CD4-positive, CD25-positive, alpha-beta regulatory T cell (primary cell): ENCODE data around the gene LNP1. TPM values are rescaled to one million over a fixed set of nuclear protein-coding genes. Genes with fewer than 3 reads are reported as not detected.
A peak's percentile ranks its signal among the peaks of the same experiment; 100 is the strongest.

ENCODE experiments used
- ATAC-seq, 2 donors: fragments of 150-1000 bp; cut with Tn5 transposase; one replicate each; pipeline ENCODE4 v1.10.0; 2021; ENCODE audit warnings: low read depth in 2 of 2, moderate number of reproducible peaks in 2 of 2, moderate library complexity in 1 of 2
- DNase-seq, 3 donors: peaks; one replicate each; pipeline versions ENCODE4 v3.0.0 to v3.0.0-alpha.2; 2012 to 2022; ENCODE audit warnings: mixed read lengths in 1 of 3
- H3K27ac ChIP-seq: one replicate; pipeline ENCODE4 v1.7.0; 2013; ENCODE audit warnings: mild to moderate bottlenecking, low read length; ENCODE audit not compliant: insufficient read depth, poor library complexity, severe bottlenecking
- H3K27me3 ChIP-seq: one replicate; pipeline ENCODE4 v1.7.0; 2013; ENCODE audit warnings: low read length; ENCODE audit not compliant: control insufficient read depth, insufficient read depth
- H3K36me3 ChIP-seq: one replicate; pipeline ENCODE4 v1.7.0; 2013; ENCODE audit warnings: mild to moderate bottlenecking, low read length, moderate library complexity; ENCODE audit not compliant: control insufficient read depth, insufficient read depth
- H3K4me1 ChIP-seq: 2 replicates; pipeline ENCODE4 v1.7.0; 2013; ENCODE audit warnings: mild to moderate bottlenecking, low read length; ENCODE audit not compliant: insufficient read depth, control insufficient read depth, poor library complexity, severe bottlenecking
- H3K4me3 ChIP-seq: one replicate; pipeline ENCODE4 v1.7.0; 2013; ENCODE audit warnings: low read depth, mild to moderate bottlenecking, low read length, moderate library complexity
- H3K9me3 ChIP-seq, 2 experiments: 1 replicate in 1 of 2; 2 replicates in 1 of 2; pipeline ENCODE4 v1.7.0; 2013; ENCODE audit warnings: low read length in 2 of 2, mild to moderate bottlenecking in 1 of 2, moderate library complexity in 1 of 2; ENCODE audit not compliant: control insufficient read depth in 2 of 2
- H3K27ac Mint-ChIP-seq, 3 donors: one replicate each; pipeline ENCODE4 v1.8.0; 2020 to 2022; ENCODE audit warnings: mild to moderate bottlenecking in 3 of 3, mixed read lengths in 3 of 3, moderate library complexity in 2 of 3
- H3K27me3 Mint-ChIP-seq: one replicate; pipeline ENCODE4 v1.8.0; 2022; ENCODE audit warnings: mild to moderate bottlenecking, mixed read lengths
- H3K36me3 Mint-ChIP-seq: one replicate; pipeline ENCODE4 v1.8.0; 2020; ENCODE audit warnings: mixed read lengths
- H3K4me1 Mint-ChIP-seq, 4 donors: one replicate each; pipeline ENCODE4 v1.8.0; 2020 to 2022; ENCODE audit warnings: mixed read lengths in 4 of 4, mild to moderate bottlenecking in 1 of 4
- H3K4me3 Mint-ChIP-seq, 4 donors: one replicate each; pipeline ENCODE4 v1.8.0; 2020 to 2022; ENCODE audit warnings: mild to moderate bottlenecking in 4 of 4, mixed read lengths in 4 of 4, moderate library complexity in 3 of 4
- H3K9me3 Mint-ChIP-seq, 7 donors: one replicate each; pipeline ENCODE4 v1.8.0; 2020 to 2022; ENCODE audit warnings: mixed read lengths in 7 of 7, mild to moderate bottlenecking in 3 of 7, moderate library complexity in 2 of 7
- polyA plus RNA-seq, 4 donors: library from polyadenylated mRNA; unstranded; fragments of 300-500 nt; fragmentation: Illumina TruSeq; gene quantifications; one replicate each; pipeline ENCODE4 v1.2.3, GENCODE V29; 2021
- total RNA-seq: library from RNA; stranded (reverse); gene quantifications from one replicate; pipeline ENCODE4 v1.2.3, GENCODE V29; 2022

LNP1 gene
- total and polyA plus RNA-seq, 5 donors from 2014 or later, result 0.73 to 2.0 (median 0.84) TPM

- H3K27ac ChIP-seq, result peak overlapping the region; percentile 82
- H3K4me1 ChIP-seq, result peaks cover 45% of the 10 kb centered on the region
- Mint-ChIP-seq H3K4me1 (peaks cover 20 to 71% (median 51%) of the 10 kb centered on the region in 4 donors), H3K27ac (peak overlapping the region; percentile 92 to 98 (median 94)), H3K36me3 (peaks cover 5% of the 10 kb centered on the region), H3K9me3 (peaks cover 0 to 1% (median 0%) of the 10 kb centered on the region in 7 donors), H3K4me3 (peak overlapping the region; percentile 97 to 99 (median 98)), H3K27me3 (no peaks in the 10 kb centered on the region)
- H3K36me3 ChIP-seq, result no peaks in the 10 kb centered on the region
- H3K9me3 ChIP-seq, result no peaks in the 10 kb centered on the region
- ATAC-seq (peak; percentile 13 to 16), DNase-seq (peak in 1 of 3 donors; percentile 48)
- no peaks in the 10 kb centered on the region for H3K27me3 ChIP-seq
- peak overlapping the region; percentile 99 for H3K4me3 ChIP-seq
These were observed 319 bp downstream of the LNP1 start for GRCh38 chr3:100401674-100402041.

- Histone ChIP-seq H3K27me3 (no peaks in the 10 kb centered on the region), H3K36me3 (no peaks in the 10 kb centered on the region), H3K4me1 (peaks cover 41% of the 10 kb centered on the region), H3K4me3 (peak overlapping the region; percentile 99), H3K27ac (peak overlapping the region; percentile 82), H3K9me3 (peaks cover 2 to 5% of the 10 kb centered on the region in 2 experiments)
- peaks cover 20 to 66% (median 47%) of the 10 kb centered on the region in 4 donors for H3K4me1 Mint-ChIP-seq
- H3K4me3 Mint-ChIP-seq, result peak overlapping the region; percentile 97 to 99 (median 98)
- H3K36me3 Mint-ChIP-seq, result peaks cover 6% of the 10 kb centered on the region
- H3K27ac Mint-ChIP-seq, result peak overlapping the region; percentile 92 to 98 (median 94)
- H3K27me3 Mint-ChIP-seq, result no peaks in the 10 kb centered on the region
- no peak for ATAC-seq
- peaks cover 0 to 2% (median under 1%) of the 10 kb centered on the region in 7 donors for H3K9me3 Mint-ChIP-seq
- peak in 1 of 3 donors; percentile 5 for DNase-seq
These were observed 917 bp downstream of the LNP1 start for GRCh38 chr3:100402256-100402655.

GRCh38 chr3:100402891-100403290 lies 1.6 kb downstream of the LNP1 start:
- DNase-seq, result no peak
- H3K27me3 Mint-ChIP-seq, result no peaks in the 10 kb centered on the region
- peaks cover 13% of the 10 kb centered on the region for H3K36me3 Mint-ChIP-seq
- Histone ChIP-seq H3K36me3 (no peaks in the 10 kb centered on the region), H3K9me3 (peaks cover 8 to 9% of the 10 kb centered on the region in 2 experiments), H3K27ac (peak overlapping the region; percentile 82), H3K4me1 (peaks cover 41% of the 10 kb centered on the region), H3K4me3 (peak overlapping the region; percentile 99), H3K27me3 (no peaks in the 10 kb centered on the region)
- peak overlapping the region; percentile 97 to 99 (median 98) for H3K4me3 Mint-ChIP-seq
- no peak for ATAC-seq
- peak overlapping the region in 2 of 3 donors; percentile 44 to 94 for H3K27ac Mint-ChIP-seq
- peaks cover 20 to 61% (median 44%) of the 10 kb centered on the region in 4 donors for H3K4me1 Mint-ChIP-seq
- peaks cover 0 to 8% (median 4%) of the 10 kb centered on the region in 7 donors for H3K9me3 Mint-ChIP-seq

GRCh38 chr3:100403362-100404249 lies 2.3 kb downstream of the LNP1 start:
- Histone ChIP-seq H3K9me3 (peaks cover 8 to 10% of the 10 kb centered on the region in 2 experiments), H3K4me1 (peaks cover 41% of the 10 kb centered on the region), H3K4me3 (peak overlapping the region; percentile 99), H3K36me3 (no peaks in the 10 kb centered on the region), H3K27ac (no peak overlapping the region), H3K27me3 (no peaks in the 10 kb centered on the region)
- Mint-ChIP-seq H3K27me3 (no peaks in the 10 kb centered on the region), H3K4me3 (peak overlapping the region; percentile 20 to 98 (median 63)), H3K27ac (peak overlapping the region in 1 of 3 donors; percentile 94), H3K36me3 (peaks cover 16% of the 10 kb centered on the region), H3K4me1 (peaks cover 20 to 56% (median 41%) of the 10 kb centered on the region in 4 donors), H3K9me3 (peaks cover 0 to 11% (median 4%) of the 10 kb centered on the region in 7 donors)
- ATAC-seq, result no peak
- no peak for DNase-seq

DNA sequence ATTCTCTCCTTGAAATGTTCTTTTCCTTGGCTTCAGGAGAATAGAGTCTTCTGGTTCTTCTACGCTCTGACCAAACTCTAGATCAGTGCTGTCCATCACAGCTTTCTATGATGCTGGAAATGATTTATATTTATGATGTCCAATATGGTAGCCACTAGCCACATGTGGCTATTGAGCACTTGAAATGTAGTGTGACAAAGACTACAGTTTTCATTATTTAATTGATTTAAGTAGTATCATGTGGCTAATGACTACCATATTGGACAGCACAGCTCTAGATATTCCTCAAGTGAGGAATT lies 2.9 kb downstream of the LNP1 start:
- ATAC-seq, result no peak
- no peak overlapping the region for H3K27ac ChIP-seq
- no peaks in the 10 kb centered on the region for H3K36me3 ChIP-seq
- no peaks in the 10 kb centered on the region for H3K27me3 ChIP-seq
- Mint-ChIP-seq H3K4me1 (peaks cover 20 to 50% (median 36%) of the 10 kb centered on the region in 4 donors), H3K4me3 (peak overlapping the region in 2 of 4 donors; percentile 16 to 58), H3K36me3 (peaks cover 19% of the 10 kb centered on the region), H3K27ac (no peak overlapping the region), H3K27me3 (no peaks in the 10 kb centered on the region), H3K9me3 (peaks cover 0 to 11% (median 4%) of the 10 kb centered on the region in 7 donors)
- H3K4me1 ChIP-seq, result peaks cover 39% of the 10 kb centered on the region
- H3K9me3 ChIP-seq, result peaks cover 8 to 10% of the 10 kb centered on the region in 2 experiments
- no peak overlapping the region for H3K4me3 ChIP-seq
- no peak for DNase-seq

- ATAC-seq (no peak), DNase-seq (no peak)
- Histone ChIP-seq H3K27me3 (no peaks in the 10 kb centered on the region), H3K4me1 (peaks cover 22% of the 10 kb centered on the region), H3K9me3 (peaks cover 10 to 15% of the 10 kb centered on the region in 2 experiments), H3K36me3 (no peaks in the 10 kb centered on the region), H3K4me3 (peak overlapping the region; percentile 10), H3K27ac (no peak overlapping the region)
- Mint-ChIP-seq H3K4me3 (no peak overlapping the region), H3K4me1 (peaks cover 14 to 34% (median 21%) of the 10 kb centered on the region in 4 donors), H3K36me3 (peaks cover 32% of the 10 kb centered on the region), H3K27me3 (no peaks in the 10 kb centered on the region), H3K27ac (peak overlapping the region in 1 of 3 donors; percentile 52), H3K9me3 (peaks cover 0 to 14% (median 8%) of the 10 kb centered on the region in 7 donors)
These were observed 5.8 kb downstream of the LNP1 start for GRCh38 chr3:100407164-100407563.

DNA sequence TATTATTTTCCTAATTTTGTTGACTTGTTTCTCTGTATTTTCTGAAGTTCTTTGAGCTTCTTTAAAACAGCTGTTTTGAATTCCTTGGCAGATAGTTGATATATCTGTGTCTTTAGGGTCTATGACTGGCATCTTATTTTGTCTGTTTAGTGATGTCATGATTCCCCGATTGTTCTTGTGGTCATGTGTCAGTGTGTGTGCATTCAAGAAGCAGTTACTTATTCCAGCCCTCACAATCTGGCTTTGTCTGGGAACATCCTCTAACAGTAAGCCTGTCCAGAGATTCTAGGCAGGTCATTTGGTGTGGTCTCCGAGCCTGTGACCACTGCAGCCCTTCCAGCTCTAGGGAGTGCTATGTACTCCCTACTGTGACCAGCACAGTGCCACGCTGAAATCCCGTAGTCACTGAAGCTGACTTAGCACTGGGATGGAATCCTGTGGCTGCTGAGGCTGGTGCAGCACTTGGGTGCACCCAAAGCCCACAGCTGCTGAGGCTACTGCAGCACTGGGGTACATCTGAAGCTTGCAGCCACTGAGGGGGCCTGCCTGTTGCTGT lies 6.7 kb downstream of the LNP1 start:
- ATAC-seq, result no peak
- peaks cover 39% of the 10 kb centered on the region for H3K36me3 Mint-ChIP-seq

More for the DNA sequence above, 6.7 kb downstream of the LNP1 start:
- no peaks in the 10 kb centered on the region for H3K36me3 ChIP-seq
- peaks cover 13% of the 10 kb centered on the region for H3K4me1 ChIP-seq
- no peaks in the 10 kb centered on the region for H3K27me3 ChIP-seq
- no peaks in the 10 kb centered on the region for H3K27me3 Mint-ChIP-seq
- H3K4me3 Mint-ChIP-seq, result peak overlapping the region in 1 of 4 donors; percentile 52
- H3K4me3 ChIP-seq, result no peak overlapping the region
- no peak overlapping the region for H3K27ac Mint-ChIP-seq
- H3K9me3 Mint-ChIP-seq, result peaks cover 1 to 14% (median 8%) of the 10 kb centered on the region in 7 donors
- H3K9me3 ChIP-seq, result peaks cover 10 to 15% of the 10 kb centered on the region in 2 experiments
- peaks cover 7 to 25% (median 14%) of the 10 kb centered on the region in 4 donors for H3K4me1 Mint-ChIP-seq
- H3K27ac ChIP-seq, result no peak overlapping the region
- no peak for DNase-seq
